GM19395 (cell line): ENCODE data around the gene CA11.
"Not testable (repeated sequence)": the region's sequence is repeated elsewhere in the genome, so short reads cannot be mapped to it uniquely, and the experiment has no call there.

Source experiments
- ATAC-seq: cut with Tn5 transposase; IDR thresholded peaks from one replicate; pipeline ENCODE4 v1.9.1; 2021; ENCODE audit warnings: mild to moderate bottlenecking, moderate library complexity; ENCODE audit not compliant: unreplicated experiment

Gene CA11

DNA sequence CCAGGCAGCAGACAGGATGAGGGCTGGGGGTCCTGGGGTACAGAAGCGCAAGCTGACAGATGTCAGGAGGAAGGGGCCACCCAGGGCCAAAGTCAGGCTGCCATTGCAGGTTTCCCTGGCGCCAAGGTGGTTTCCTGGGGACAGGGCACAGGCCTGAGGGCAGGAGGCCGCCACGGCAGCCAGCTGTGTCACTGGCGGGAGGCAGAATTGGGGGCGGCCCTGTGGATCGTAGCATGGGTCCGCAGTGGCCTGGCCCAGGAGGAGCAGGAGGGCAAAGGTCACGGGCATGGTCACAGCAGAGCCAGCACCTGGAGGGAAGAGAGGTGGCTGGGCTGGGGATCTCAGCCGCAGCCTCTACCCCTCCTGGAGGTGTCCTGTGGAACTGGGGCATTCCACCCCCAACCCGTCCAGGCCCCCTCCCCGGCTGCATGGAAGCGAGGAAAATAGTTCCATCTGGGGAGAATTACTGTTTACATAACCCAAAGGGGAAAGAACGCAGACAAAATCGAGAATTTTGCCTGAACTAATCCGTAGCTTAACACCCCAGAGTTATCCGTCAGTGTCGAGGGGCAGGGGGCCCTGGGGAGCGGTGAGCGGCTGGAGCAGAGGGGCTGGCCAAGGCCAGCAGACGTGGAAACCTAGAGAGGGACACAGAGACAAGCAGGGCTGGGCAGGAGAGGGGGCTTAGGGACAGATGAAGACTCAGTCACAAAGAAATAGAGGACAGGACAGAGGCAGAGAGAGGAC is 24.9 kb upstream of the CA11 start:
- ATAC-seq: no peak

DNA sequence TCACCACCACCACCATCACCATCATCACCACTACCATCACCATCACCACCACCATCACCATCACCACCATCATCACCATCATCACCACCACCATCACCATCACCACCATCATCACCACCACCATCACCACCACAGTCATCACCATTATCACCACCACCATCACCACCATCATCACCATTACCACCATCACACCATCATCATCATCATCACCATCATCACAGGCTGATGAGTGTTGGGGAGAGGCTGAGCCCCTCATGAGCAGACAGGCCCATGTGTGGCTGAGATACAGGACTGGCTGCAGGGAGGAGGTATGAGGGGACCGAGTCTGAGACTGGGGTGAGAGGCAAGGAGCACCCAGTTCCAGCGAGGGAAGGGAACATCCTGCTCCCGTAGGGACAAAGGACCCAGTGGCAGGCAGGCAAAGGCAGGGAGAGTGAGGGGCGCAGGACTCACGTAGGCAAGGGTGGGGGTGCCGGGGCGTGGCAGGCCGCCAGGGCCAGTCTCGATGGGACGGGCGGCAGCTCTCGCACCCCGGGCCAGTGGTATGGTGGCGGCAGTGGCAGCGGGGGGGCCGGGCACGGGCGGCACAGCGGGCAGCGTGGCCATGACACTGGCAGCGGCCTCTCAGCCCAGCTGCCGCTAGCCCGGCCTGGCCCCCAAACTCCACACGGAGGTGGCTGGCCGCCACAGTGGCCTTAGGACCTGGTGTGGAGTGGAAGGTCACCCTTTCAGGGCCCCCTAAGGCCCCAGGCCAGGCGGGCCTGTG is 24.1 kb upstream of the CA11 start:
- ATAC-seq: no peak

DNA sequence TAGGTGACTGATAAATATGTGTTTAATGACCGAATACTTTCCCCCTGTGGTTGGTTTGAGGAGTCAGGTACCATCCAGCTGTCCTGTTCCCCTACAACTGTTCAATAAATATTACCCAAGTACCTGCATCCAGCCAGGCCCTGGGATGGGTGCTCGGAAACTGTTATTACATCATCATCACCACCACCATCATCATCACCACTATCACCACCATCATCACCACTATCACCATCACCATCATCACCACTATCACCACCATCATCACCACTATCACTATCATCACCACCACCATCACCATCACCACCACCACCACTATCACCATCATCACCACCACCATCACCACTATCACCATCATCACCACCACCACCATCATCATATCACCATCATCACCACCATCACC is 22.8 kb upstream of the CA11 start:
- no peak for ATAC-seq

DNA sequence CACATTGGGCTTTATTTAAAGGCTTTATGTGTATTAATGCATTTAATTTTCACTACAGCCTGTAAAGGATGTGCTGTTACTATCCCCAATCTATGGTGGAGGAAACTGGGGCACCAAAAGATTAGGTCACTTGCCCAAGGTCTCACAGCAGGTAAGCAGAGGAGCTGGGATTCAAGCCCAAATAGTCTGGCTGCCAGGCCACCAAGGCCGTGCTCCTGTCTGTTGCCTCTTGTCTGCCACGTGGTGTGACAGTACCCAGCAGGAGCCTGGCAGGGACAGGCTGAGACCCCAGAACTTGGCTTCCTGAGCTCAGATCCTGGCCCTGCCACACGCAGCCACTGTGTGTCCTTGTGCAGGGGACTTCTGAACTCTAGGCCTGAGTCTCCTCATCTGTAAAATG is 22.3 kb upstream of the CA11 start:
- ATAC-seq: no peak

DNA sequence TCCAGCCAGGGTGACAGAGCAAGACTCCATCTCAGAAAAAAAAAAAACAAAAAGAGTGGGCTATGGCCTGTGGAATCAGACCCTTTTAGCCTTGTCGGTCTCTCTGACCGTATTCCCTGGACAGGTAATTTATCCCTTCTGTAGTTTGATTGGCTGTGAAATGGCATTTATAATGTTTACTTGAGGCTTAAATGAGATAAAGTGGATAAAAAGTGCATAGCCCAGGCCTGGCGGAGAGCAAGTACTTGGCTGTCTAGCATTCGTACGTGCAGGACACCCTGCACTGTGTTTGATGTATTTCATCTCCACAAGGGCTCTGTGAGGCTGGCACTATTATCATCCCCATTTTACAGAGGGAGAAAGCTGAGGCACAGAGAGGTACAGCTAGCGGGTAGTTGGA is 19.8 kb upstream of the CA11 start:
- ATAC-seq: no peak

DNA sequence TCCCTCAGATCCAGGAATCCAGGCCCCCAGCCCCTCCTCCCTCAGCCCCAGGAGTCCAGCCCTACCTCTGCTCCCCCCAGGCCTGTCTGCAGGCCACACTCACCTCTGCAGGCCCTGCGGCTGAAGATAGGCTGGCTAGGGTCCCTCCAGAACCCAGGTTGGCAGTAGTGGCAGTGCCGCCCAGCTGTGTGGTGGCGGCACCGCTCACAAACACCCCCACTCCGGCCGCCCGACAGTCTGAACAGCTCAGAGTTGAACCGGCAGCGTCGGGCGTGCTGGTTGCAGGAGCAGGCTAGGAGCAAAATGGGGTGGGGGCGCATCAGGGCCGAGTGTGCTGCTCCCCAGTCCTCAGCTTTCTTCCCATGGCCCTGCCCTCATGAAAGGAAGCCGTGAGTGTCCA is 18.5 kb upstream of the CA11 start:
- no peak for ATAC-seq

DNA sequence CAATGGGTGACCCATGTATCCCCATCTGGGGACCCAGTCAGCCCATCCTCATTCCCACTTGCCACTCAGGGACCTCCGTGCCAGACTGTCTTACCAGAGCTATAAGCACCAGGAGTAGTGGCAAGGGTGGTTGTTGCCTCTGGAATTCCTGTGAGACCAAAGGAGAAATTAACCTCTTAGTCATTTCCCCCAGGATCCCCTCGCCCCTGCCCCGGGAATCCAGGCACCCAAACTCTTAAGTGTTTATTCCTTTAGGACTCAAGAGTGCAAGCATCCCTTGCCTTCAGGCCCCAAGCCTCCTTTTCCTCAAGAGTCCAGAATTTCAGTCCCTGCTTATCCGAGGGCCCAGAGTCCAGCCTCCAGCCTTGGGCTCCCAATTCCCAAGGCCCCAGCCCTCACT is 17.7 kb upstream of the CA11 start:
- ATAC-seq: no peak

DNA sequence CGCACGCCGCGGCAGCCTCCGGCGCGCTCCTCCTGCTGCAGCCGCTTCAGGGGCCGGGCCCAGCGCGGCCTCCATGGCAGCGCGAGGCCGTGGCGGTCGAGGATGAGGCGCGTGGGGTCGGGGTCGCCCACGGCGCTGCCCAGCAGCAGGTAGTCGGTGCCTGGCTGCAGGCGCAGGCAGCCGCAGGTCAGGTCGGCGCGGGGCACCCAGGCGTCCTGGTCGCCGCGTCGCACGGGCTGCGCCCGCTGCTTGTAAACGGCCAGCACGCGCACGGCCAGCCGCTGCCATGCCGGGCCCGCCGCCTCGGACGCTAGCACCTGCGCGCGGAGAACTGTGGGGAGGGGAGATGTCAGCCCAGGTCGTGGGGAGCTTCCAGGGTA is 15.7 kb upstream of the CA11 start:
- no peak for ATAC-seq

DNA sequence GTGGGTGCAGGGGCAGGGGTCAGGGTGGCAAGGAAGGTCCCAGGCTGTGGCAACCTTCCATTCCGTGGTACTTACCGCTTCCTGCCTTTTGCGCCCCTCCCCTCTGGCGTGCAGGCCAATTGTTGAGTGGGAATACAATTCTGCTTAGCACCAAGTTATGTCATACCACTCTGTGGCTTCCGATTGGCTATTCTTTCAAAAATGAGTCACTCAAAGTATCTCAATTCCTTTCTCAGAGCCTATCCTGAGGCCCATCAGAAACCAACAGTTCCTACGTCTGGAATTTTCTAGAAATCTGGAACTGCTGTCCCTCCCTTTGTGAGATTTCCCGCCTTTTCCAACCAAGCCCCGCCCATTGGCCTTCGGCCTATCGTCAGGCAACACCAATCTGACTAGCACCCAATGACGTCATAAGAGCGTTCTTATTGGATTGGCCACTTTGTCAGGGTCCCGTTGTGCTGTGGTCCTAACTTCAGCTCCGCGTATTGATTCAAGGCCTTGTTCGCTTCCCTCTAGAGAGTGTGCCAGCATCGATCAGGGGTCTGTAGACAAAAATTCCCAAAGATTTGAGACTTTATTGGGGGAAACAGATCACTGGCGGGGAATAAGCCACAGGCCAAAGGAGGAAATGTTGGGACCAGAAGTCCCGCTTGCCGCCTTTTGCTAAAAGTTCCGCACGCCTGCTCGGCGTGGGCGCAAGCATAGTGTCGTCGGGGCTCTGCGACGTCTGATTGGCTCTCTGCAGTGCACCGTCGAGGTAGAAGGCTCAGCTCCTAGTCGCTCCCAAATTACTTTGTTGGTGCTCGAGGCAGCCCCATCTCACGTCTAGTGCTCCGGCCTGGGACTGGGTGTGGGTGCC is 15.1 kb upstream of the CA11 start:
- peak; percentile 84 for ATAC-seq

DNA sequence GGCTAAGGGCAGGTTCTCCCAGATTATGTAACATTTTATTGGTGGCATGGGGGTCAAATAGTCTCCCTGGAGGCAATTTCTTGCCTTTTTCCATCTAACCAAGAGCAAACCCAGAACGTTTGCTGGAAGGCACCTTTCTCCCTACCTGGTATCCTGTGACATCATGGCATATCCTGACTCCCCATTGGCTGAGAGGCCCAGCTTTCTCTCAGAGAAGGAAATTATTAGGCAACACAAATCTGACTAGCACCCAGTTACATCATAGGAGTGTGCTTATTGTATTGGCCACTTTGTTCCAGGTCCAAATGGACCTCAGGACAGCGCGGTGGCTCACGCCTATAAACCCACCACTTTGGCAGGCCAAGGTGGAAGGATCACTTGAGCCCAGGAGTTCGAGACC is 13.8 kb upstream of the CA11 start:
- no peak for ATAC-seq

DNA sequence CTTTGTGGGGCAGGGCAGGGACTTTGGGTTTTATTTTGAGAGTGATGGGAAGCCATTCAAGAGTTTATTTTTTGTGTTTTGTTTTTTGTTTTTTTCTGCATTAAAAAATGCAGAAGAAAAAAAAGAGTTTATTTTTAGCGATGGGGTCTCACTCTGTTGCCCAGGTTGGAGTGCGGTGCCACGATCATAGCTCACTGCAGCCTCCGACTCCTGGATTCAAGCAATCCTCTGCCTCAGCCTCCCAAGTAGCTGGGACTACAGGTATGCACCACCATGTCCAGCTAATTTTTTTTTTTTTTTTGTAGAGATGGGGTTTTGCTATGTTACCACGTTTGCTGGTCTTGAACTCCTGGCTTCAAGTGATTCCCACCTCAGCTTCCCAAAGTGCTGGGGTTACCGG is 12.5 kb upstream of the CA11 start:
- no peak for ATAC-seq

DNA sequence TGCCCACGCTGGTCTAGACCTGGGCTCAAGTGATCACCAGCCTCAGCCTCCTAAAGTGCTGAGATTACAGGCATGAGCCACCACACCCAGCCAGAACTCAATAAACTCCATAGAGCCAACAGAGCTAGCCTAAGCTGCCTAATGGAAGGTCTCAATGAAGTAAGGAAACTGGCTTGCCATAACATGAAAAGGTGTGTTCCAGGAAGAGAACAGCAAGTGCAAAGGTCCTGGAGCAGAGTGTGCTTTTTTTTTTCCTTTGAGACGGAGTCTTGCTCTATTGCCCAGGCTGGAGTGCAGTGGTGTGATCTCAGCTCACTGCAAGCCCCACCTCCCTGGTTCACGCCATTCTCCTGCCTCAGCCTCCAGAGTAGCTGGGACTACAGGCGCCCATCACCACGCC is 11.8 kb upstream of the CA11 start:
- ATAC-seq: not testable (repeated sequence)

DNA sequence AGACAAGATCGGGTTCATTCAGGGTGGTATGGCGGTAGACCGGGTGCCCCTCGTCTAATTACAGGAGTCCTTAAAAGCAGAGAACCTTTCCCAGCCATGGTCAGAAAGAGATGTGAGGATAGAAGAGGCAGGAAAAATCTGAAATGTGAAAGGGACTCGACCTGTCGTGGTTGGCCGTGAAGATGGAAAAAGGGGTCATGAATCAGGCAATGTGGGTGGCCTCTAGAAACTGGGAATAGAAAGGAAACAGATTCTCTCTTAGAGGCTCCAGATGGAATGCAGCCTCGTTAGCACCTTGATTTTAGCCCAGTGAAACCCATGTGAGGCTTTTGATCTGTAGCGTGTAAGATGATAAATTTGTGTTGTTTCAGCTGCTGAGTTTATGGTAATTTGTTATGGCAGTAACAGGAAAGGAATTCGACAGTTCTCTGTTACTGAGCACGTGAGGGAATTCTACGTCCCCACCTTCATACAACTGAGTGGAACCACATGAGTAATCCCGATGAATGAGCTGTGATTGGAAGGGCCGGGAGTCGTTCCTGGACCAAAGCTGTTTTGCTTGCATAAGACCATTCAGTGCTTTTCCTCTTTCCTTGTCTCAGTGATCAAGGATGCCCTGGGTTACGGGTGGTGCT is 11.0 kb upstream of the CA11 start:
- ATAC-seq: no peak

DNA sequence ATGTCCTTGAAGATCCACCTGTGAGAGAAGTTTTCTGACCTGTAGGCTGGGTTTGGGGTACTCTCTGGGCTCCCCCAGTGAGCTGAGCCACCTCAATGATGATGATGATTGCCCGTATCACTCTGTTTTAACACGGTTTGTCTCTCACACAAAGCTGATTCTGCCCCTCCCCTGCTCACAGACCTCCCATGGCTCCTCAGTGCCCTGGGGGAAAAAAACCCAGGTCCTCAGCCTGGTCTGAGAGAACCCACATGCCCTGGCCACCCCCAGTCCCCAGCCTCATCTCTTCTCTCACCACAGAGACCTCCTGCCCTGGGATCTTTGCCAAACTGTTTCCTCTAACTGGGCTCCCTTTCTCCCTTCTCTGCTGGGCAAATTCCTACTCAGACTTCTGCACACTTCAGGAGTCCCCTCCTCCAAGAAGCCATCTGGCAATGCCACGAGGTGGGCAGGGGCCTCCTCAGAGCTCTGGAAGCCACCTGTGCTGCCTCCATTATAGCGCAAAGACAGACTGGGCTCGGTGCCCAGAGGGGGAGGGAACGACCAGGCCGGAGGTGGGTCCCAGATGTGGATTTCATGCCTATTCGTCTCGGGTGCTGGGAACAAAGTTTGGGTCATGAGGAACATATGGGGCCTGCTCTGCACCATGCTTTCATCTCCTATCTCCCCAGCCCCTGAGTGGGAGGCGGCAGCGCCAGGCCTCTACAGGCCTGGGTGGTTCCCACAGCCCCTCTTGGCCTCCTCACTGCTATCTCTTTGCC is 8.5 kb upstream of the CA11 start:
- no peak for ATAC-seq

DNA sequence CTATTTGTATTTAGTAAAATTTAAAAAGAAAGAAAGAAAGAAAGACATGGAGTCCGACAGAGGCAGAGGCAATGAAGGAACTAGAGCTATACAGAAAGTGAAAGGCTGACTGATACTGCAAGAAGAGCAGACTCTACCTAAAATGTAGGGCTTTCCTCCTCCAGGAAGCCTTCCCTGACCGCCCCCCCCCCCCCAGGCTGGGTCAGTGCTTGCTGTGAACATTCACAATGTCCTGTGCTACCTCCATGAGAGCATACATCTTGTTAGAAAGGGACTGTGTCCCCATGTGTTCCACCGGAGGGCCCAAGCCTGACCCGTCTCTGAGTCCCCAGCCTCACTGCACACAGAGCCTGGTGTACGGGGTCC is 5.7 kb upstream of the CA11 start:
- no peak for ATAC-seq

DNA sequence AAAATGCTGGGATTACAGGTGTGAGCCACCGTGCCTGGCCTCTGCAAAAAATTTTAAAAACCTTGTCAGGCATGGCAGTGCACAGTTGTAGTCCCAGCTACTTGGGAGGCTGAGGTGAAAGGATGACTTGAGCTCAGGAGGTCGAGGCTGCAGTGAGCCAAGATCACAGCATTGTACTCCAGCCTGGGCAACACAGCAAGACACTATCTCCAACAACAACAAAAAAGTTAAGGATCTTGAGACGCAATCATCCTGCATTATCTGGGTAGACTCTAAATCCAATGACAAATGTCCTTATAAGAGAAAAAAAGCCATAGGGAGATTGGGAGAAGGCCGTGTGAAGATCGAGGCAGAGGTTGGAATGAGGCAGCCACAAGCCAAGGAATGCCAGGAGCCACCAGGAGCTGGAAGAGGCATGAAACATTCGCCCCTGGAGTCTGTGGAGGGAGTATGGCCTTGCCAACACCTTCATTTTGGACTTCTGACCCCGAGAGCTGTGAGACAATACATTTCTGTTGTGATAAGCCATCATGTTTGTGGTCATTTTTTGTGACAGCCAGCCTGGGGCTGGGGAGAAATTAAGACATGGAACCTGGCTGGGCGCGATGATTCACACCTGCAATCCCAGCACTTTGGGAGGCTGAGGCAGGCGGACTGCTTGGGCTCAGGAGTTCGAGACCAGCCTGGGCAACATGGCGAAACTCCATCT is 5.1 kb upstream of the CA11 start:
- ATAC-seq: no peak

DNA sequence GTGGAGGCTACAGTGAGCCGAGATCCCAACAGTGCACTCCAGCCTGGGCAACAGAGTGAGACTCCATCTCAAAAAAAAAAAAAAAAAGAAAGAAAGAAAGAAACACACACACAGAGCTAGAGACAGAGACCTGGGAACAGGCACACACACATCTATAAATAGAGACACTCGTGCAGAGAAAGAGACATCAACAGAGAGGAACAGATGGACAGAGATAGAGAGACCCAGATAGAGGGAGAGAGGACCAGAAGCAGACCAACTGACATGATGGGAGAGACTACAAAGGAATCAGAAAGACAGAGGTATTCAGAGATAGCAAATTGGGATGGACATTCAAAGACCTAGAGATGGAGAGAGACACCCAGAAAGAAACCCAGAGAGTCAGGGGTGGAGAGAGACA is 2.1 kb upstream of the CA11 start:
- no peak for ATAC-seq

DNA sequence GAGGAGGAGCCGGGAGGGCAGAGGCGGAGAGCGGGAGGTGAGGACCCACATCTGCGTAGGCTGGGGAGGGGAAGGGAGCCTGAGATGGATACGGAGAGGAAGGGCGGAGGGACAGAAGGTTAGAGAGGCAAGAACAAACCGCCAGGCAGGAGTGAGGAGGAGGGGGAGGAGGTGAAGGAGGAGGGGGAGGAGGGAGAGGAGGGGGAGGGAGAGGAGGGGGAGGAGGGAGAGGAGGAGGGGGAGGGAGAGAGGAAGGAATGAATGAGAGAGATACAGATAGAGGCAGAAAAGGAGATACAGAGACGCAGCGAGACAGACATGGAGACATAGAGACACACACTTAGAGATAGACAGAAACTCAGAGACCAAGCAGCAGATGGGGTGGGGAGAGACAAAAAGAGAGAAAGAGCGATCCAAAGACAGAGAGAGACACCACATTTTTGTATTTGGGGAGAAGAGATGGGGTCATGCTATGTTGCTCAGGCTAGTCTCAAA is 782 bp upstream of the CA11 start:
- no peak for ATAC-seq

DNA sequence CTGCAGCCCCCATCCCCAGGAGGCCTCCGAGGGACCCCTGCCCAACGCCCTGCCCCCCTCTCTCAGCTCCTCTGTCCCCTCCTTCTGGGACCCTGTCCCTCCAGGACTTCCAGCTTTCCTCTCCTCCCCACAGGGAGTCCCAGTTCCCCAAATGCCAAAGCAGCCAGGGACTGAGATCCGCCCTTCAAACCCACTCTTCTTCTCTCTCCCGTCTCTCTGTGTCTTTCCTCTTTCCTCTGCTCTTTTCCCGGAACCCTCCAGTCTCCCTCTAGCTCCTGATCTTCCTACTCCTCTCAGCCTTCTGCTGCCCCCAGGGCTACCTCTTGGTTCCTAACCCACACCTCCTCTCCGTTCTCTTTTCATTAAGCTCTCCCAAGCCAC is 377 bp downstream of the CA11 start:
- no peak for ATAC-seq
